ENCODE measurements around the gene WHRN. TPM values are rescaled to one million over a fixed set of nuclear protein-coding genes. Genes with fewer than 3 reads are reported as not detected.

Gene WHRN
- total RNA-seq, 4 donors from 2014 or later = 0.82 to 4.1 (median 2.3) TPM

DNA sequence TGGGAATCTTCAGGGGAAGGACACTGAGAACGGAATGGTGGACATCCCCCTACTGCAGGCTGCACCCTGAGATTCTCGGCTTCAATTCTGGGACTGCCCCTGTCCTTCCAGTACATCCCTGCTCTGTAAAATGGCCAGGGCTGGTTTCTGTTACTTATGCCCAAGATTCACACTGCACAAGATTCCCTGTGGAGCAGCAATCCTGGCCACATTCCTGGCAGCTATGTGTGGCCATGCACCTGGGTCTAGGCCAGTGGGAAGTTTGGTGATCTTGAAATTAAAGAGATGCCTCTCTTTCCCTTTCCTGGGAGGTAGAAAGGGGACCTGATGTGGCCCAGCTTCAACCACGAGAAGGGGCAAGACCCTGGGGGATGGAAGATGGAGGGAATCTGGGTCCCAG lies 27.6 kb downstream of the WHRN start:
- no peak for TF ChIP-seq CTCF (IDR thresholded peaks at IDR 0.05; ENCODE audit: low read depth)

DNA sequence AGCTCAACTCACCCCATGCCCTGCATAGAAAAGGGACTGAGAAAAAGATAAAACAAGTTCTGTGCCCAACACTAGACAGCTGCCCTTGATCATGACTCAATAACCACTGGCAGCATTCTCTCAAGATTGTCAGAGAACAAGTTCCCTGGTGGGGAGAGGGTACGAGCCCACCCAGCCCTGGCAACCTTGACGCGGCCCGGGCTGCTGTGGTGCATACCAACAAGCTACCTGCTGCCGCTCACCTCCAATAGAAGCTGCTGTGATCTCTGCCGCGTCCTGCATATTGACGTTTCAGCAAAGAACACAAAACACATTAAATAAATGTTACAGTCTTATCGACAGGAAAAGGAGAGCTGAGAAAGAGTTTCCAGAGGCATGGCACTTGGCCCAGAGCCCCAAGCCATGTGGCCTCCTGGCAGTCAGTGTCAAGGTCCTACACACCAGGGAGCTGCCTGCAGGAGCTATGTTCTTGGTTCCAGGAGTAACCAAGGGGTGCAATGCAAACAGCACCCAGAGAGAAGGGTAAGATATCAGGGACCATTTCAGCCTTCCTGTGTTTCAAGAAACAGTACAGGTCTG lies 28.3 kb downstream of the WHRN start:
- no peak for TF ChIP-seq CTCF (IDR thresholded peaks at IDR 0.05; ENCODE audit: low read depth)

DNA sequence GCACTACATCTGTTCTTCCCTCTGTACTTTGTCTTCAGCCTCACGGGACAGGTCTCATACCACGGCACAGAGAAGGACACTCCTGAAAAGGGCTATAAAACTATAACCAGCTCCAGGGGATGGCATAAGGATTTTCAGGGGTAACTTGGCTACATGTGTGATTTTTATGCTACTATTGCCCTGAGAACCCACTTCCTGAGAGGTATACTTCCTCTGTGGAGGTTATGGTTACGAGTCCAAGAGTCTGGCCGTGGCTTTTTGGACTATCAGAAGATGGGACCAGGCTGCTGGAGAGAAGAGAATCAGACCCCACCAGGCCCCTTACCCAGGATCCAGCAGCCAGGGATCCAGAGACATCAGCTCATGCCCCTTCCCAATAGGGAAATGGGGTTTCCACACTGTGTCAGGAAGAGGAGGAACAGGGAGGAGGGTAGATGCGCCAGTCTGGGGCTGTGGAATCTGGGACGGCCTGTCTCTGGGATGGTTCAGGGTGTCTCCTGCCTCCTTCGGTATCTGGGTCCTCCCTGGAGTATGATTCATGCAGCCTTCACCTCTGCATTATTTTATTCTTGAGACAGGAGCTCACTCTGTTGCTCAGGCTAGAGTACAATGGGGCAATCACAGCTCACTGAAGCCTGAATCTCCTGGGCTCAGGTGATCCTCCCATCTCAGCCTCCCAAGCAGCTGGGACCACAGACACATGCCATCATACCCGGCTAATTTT lies 29.7 kb downstream of the WHRN start:
- no peak for TF ChIP-seq CTCF (IDR thresholded peaks at IDR 0.05; ENCODE audit: low read depth)

DNA sequence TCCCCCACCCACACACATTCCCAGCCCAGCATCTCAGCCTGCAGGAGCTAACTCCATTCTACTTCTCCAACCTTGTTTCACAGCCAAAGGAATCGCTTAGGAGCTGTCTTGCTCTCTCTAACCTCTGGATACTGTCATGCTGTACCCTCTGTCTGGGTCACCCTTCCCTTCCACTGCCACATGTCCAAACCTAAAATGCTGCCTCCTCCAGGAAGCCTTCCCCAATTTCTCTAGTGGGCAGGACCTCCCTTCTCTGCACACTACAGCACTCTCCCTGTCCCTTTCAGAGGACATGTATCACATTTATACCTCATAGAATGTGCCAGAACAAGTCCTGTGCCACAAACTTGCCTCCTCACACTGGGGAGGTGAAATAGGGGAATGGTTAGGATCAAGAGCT lies 30.8 kb downstream of the WHRN start:
- TF ChIP-seq CTCF (IDR thresholded peaks at IDR 0.05; ENCODE audit: low read depth) = no peak

DNA sequence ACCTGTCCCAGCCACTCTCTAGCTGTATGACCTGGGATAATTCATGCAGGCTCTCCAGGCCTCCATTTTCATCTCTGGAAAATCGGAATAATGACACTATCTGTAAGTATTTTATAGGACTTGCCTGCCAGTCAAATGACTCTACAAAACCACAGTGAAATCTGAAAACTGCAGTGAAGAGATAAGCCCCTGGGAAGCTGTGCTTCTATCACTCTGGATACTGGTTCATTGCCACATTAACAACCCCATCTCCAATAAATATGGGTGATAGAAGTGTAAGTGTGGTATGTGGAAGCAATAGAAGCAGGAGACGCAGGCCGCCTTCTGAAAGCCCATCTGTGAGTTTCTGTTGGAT lies 31.8 kb downstream of the WHRN start:
- TF ChIP-seq CTCF (IDR thresholded peaks at IDR 0.05; ENCODE audit: low read depth) = no peak

GRCh38 chr9:114472765-114473446 lies 32.4 kb downstream of the WHRN start:
- TF ChIP-seq CTCF (IDR thresholded peaks at IDR 0.05; ENCODE audit: low read depth) = no peak

DNA sequence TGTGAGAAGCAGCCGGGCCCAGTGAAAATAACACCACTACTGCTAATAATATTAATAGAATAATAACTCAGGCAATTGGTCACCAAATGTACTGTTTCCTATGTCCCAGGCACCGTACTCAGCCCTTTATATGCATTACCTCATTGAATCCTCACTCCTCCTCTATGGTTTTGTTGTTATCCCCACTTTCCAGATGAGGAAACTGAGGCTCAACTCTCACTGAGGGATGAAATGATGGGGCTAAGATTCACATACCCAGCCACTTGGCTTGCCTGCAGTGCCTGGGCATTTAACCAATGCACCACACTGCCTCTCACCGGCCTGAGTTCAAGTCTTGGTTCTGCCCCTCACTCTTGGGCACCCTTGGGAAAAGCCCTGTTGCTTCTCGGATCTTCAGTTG lies 34.1 kb downstream of the WHRN start:
- TF ChIP-seq CTCF (IDR thresholded peaks at IDR 0.05; ENCODE audit: low read depth) = no peak
